Superior temporal gyrus (tissue), 1 donor: Measurements from ENCODE around the gene RTN4RL1.
"Not testable (repeated sequence)": the region's sequence is repeated elsewhere in the genome, so short reads cannot be mapped to it uniquely, and the experiment has no call there.

Source experiments
- DNase-seq: peaks from one replicate; pipeline ENCODE4 v3.0.0-alpha.2; 2016; ENCODE audit errors: extremely low spot score

Gene RTN4RL1

GRCh38 chr17:1896243-1897104 lies 128.7 kb downstream of the RTN4RL1 start:
- no peak for DNase-seq

DNA sequence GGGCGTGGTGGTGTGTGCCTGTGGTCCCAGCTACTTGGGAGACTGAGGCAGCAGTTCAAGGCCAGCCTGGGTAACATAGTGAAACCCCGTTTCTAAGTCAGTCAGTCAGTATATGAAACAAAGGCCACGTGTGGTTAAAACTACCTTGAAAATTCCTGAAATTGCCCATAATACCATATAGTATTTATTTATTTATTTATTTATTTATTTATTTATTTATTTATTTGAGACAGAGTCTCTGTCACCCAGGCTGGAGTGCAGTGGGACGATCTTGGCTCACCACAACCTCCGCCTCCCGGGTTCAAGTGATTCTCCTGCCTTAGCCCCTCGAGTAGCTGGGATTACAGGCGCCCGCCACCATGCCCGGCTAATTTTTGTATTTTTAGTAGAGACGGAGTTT lies 129.7 kb downstream of the RTN4RL1 start:
- DNase-seq, result not testable (repeated sequence)

- no peak for DNase-seq
Measured at GRCh38 chr17:1894753-1895339, 130.3 kb downstream of the RTN4RL1 start.

DNA sequence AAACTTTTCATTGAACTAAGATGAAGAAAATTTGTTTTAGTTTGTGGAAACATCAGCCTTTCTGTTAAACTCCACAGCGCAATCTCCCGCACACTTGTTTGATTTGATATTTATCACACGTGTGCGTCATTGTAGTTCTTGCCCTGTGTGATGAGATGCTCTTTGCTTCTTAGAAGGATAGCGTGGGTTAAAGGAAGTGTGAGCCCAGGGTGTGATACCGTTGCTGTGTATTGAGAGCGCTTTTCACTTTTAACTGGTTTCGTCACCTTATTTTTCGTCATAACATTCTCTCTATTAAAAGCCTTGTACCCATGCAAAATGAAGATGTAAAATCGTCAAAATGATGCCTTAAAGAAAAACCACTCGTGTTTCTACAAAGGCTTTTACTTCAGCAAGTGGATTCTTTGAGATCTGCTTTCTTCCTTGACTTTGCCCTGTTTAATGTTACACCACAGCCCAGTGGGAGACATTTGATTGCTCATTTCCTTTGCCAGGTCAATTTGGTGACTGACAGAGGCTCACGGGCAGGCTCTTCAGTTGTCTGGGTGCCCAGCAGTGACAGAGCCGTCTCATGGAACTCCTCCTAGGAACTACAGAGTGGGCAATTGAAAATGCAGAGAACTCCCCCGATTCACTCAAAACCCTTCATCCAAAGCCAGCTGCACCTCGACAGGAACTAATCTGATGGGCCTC lies 134.2 kb downstream of the RTN4RL1 start:
- no peak for DNase-seq

- DNase-seq, result no peak
Measured at GRCh38 chr17:1888741-1889140, 136.4 kb downstream of the RTN4RL1 start.
